ENCODE results near the gene RBM42. TPM values are rescaled to one million over a fixed set of nuclear protein-coding genes. Genes with fewer than 3 reads are reported as not detected.

RBM42 gene, protein sequence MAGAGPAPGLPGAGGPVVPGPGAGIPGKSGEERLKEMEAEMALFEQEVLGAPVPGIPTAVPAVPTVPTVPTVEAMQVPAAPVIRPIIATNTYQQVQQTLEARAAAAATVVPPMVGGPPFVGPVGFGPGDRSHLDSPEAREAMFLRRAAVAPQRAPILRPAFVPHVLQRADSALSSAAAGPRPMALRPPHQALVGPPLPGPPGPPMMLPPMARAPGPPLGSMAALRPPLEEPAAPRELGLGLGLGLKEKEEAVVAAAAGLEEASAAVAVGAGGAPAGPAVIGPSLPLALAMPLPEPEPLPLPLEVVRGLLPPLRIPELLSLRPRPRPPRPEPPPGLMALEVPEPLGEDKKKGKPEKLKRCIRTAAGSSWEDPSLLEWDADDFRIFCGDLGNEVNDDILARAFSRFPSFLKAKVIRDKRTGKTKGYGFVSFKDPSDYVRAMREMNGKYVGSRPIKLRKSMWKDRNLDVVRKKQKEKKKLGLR
- total RNA-seq, result 10 to 100 TPM; 42.6 to 92.9 (median 74.6) TPM
- polyA plus RNA-seq, result 100 to 1,000 TPM in 1 of 3 donors, 10 to 100 TPM in 2; 23.9 to 107 (median 80.7) TPM
- long read RNA-seq, donor 1, transcript RBM42-201 (10 exons, 1,680 nt), result major isoform, 16 of 49 reads
- long read RNA-seq, donor 1, partial matches to known transcripts, result 12 of 49 reads
- long read RNA-seq, donor 1, other reads (novel, unspliced or antisense), result 18 of 49 reads
- long read RNA-seq, donor 2, transcript RBM42-201 (10 exons, 1,680 nt), result major isoform, 12 of 17 reads
- long read RNA-seq, donor 2, partial matches to known transcripts, result 0 of 17 reads
- long read RNA-seq, donor 2, other reads (novel, unspliced or antisense), result 5 of 17 reads
- long read RNA-seq, donor 3, partial matches to known transcripts, result 5 of 9 reads
- long read RNA-seq, donor 3, other reads (novel, unspliced or antisense), result 0 of 9 reads
- long read RNA-seq, donor 4, transcript RBM42-201 (10 exons, 1,680 nt), result major isoform, 11 of 31 reads
- long read RNA-seq, donor 4, partial matches to known transcripts, result 6 of 31 reads
- long read RNA-seq, donor 4, other reads (novel, unspliced or antisense), result 13 of 31 reads
- long read RNA-seq, donor 5, transcript RBM42-201 (10 exons, 1,680 nt), result major isoform, 107 of 185 reads
- long read RNA-seq, donor 5, partial matches to known transcripts, result 10 of 185 reads
- long read RNA-seq, donor 5, other reads (novel, unspliced or antisense), result 68 of 185 reads
- long read RNA-seq, donor 6, transcript RBM42-201 (10 exons, 1,680 nt), result major isoform, 14 of 31 reads
- long read RNA-seq, donor 6, partial matches to known transcripts, result 5 of 31 reads
- long read RNA-seq, donor 6, other reads (novel, unspliced or antisense), result 11 of 31 reads
- long read RNA-seq, donor 7, transcript RBM42-201 (10 exons, 1,680 nt), result major isoform, 8 of 13 reads
- long read RNA-seq, donor 7, partial matches to known transcripts, result 0 of 13 reads
- long read RNA-seq, donor 7, other reads (novel, unspliced or antisense), result 5 of 13 reads
- long read RNA-seq, donor 8, transcript RBM42-201 (10 exons, 1,680 nt), result major isoform, 15 of 53 reads
- long read RNA-seq, donor 8, partial matches to known transcripts, result 13 of 53 reads
- long read RNA-seq, donor 8, other reads (novel, unspliced or antisense), result 22 of 53 reads
- long read RNA-seq, donor 9, transcript RBM42-201 (10 exons, 1,680 nt), result major isoform, 6 of 22 reads
- long read RNA-seq, donor 9, partial matches to known transcripts, result 7 of 22 reads
- long read RNA-seq, donor 9, other reads (novel, unspliced or antisense), result 8 of 22 reads
- long read RNA-seq, donor 10, transcript RBM42-201 (10 exons, 1,680 nt), result major isoform, 9 of 16 reads
- long read RNA-seq, donor 10, partial matches to known transcripts, result 0 of 16 reads
- long read RNA-seq, donor 10, other reads (novel, unspliced or antisense), result 6 of 16 reads

- intact Hi-C loops (cut with DNase I), result no loop called here
- H3K4me1 ChIP-seq (replicated peaks in 1 of 2), result peaks cover 11 to 18% of the 10 kb centered on the region in 2 donors
- DNase-seq, result peak; percentile 96 to 99 (median 99)
- H3K36me3 ChIP-seq (replicated peaks in 1 of 2), result peaks cover 0 to 39% of the 10 kb centered on the region in 2 donors
- no peaks in the 10 kb centered on the region for H3K27me3 ChIP-seq
- no peaks in the 10 kb centered on the region for H3K9me3 ChIP-seq (replicated peaks in 1 of 3)
- WGBS, 4 donors, result 0% methylated on average over 23 to 56 of the region's 56 CpGs
- peak within 1 kb of the TSS; percentile 38 to 95 (median 72) for H3K4me3 ChIP-seq
- TF ChIP-seq POLR2A (IDR thresholded peaks at IDR 0.05) (peak; percentile 42 to 89), CTCF (IDR thresholded peaks at IDR 0.05) (no peak)
- peak within 1 kb of the TSS; percentile 51 to 90 (median 87) for H3K27ac ChIP-seq
Observed at GRCh38 chr19:35628565-35629331, at the start of gene RBM42. TSS of gene RBM42 (plus strand) at chr19:35629036. CDS start at chr19:35629154, 118 bp downstream.

- Histone ChIP-seq H3K4me1 (replicated peaks in 1 of 2) (no peaks in the 10 kb centered on the region), H3K27ac (no peak overlapping the region), H3K9me3 (replicated peaks in 1 of 3) (no peaks in the 10 kb centered on the region), H3K27me3 (no peaks in the 10 kb centered on the region), H3K36me3 (replicated peaks in 1 of 2) (no peaks in the 10 kb centered on the region), H3K4me3 (no peak overlapping the region)
- no peak for DNase-seq
- WGBS, 4 donors, result 73 to 95% (median 90%) methylated on average over 1 of the region's 1 CpG; no CpG with 5 or more reads in 1 of the 4 donors
- intact Hi-C loops (cut with DNase I), result no loop called here
- TF ChIP-seq POLR2A (IDR thresholded peaks at IDR 0.05) (no peak), CTCF (IDR thresholded peaks at IDR 0.05) (no peak)
Observed at GRCh38 chr19:35582760-35583159, 46.1 kb upstream of the RBM42 start.

DNA sequence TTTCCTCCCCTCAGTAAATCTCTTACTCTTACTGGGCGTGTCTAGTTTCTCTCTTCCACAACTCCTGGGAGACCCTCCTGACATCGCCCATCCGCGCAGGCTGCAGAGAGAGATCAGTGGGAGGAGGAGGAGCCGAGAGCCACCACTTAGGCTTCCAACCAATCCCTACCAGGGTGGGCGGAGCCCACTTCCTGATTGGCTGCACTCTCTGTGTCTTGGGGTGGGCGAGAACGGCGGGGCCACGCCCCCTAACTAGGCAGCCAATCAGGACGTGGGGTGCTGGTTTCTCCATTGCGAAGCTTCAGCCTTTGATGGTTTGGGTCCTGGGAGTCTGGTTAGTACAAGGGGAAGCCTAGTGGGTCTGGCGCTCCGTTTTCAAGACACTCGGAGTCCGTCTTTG, 43.0 kb upstream of the RBM42 start, which contains the start of gene PMIS2:
Gene PMIS2 (plus strand): TSS at position 326 of the 400 bp plus-strand sequence. CDS start 87 bp downstream, outside the sequence.
- DNase-seq, result peak in 3 of 7 donors; percentile 36 to 62 (median 38)
- 34 to 58% (median 46%) methylated on average over 16 of the region's 16 CpGs for WGBS, 4 donors

More for the DNA sequence above, 43.0 kb upstream of the RBM42 start, which contains the start of gene PMIS2:
- Histone ChIP-seq H3K4me3 (no peak within 1 kb of the TSS), H3K36me3 (replicated peaks in 1 of 2) (no peaks in the 10 kb centered on the region), H3K27me3 (no peaks in the 10 kb centered on the region), H3K9me3 (replicated peaks in 1 of 3) (no peaks in the 10 kb centered on the region), H3K27ac (no peak within 1 kb of the TSS), H3K4me1 (replicated peaks in 1 of 2) (no peaks in the 10 kb centered on the region)
- intact Hi-C loops (cut with DNase I), result no loop called here
- TF ChIP-seq POLR2A (IDR thresholded peaks at IDR 0.05), result no peak
- no peak for TF ChIP-seq CTCF (IDR thresholded peaks at IDR 0.05)
